Colon (tissue), 2 donors: ENCODE measurements around the gene IL11.
"Not testable (repeated sequence)": the region's sequence is repeated elsewhere in the genome, so short reads cannot be mapped to it uniquely, and the experiment has no call there.

Experiments used
- FAIRE-seq: peaks from 2 replicates; lab custom pipeline; 2012; peaks lifted over from hg19 to GRCh38; lab: Jason Lieb, UNC
- donor health status: control.
- donor health status: control.

The IL11 gene

GRCh38 chr19:55350620-55351315 lies 19.5 kb downstream of the IL11 start:
- no peak for FAIRE-seq

- no peak for FAIRE-seq
Observed at GRCh38 chr19:55348317-55349034, 21.8 kb downstream of the IL11 start.

GRCh38 chr19:55347442-55348009 lies 22.7 kb downstream of the IL11 start:
- no peak for FAIRE-seq

DNA sequence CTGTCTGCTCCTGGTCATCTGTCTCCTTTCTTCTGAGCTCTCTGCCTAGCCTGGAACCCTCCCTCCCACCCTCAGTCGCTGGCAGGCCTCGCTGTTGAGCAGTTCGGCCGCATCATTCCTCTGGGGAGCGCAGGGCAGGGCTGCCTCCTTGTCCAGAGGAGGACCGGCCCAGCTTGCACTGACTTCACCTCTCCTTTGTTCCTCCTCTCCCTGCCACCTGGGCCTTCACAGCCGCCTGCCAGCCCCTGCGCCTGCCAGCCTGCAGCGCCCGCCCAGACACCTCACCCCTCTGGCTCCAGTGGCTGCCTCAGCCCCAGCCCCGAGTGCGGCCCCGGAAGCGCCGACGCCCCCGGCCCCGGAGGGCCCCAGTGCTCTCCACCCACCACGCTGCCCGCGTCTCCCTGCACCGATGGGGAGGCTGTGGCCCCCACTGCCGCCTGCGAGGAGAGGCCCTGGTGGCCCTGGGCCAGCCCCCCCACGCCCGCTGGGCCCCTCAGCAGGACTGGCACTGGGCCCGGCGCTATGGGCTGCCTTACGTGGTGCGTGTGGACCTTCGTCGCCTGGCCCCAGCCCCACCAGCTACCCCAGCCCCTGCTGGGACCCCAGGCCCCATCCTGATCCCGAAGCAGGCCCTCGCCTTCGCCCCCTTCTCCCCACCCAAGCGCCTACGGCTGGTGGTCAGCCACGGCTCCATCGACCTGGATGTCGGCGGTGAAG lies 23.4 kb downstream of the IL11 start:
- FAIRE-seq = no peak

- FAIRE-seq = no peak
Observed at GRCh38 chr19:55345818-55346724, 24.2 kb downstream of the IL11 start.

- FAIRE-seq = no peak
Observed at GRCh38 chr19:55345101-55345817, 25.0 kb downstream of the IL11 start.

DNA sequence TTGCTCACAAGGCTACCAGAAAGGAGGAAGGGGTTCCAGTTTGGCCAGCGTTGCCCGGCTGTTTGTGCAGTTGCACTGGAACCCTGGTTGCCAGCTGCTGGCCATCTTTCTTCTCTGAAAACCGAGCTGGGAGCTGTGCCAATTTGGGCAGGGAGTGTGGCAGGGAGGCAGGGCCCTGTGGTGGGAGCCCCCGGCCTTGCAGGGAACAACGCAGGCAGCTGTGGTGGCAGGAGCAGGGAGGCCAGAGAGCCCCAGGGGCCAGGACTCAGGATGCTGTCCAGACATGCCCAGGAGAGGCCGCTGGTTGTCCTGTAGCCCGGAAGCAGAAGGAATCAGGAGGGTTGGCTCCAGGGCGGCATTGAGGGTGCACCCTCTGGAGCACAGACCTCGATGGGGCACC lies 25.8 kb downstream of the IL11 start:
- FAIRE-seq = no peak

DNA sequence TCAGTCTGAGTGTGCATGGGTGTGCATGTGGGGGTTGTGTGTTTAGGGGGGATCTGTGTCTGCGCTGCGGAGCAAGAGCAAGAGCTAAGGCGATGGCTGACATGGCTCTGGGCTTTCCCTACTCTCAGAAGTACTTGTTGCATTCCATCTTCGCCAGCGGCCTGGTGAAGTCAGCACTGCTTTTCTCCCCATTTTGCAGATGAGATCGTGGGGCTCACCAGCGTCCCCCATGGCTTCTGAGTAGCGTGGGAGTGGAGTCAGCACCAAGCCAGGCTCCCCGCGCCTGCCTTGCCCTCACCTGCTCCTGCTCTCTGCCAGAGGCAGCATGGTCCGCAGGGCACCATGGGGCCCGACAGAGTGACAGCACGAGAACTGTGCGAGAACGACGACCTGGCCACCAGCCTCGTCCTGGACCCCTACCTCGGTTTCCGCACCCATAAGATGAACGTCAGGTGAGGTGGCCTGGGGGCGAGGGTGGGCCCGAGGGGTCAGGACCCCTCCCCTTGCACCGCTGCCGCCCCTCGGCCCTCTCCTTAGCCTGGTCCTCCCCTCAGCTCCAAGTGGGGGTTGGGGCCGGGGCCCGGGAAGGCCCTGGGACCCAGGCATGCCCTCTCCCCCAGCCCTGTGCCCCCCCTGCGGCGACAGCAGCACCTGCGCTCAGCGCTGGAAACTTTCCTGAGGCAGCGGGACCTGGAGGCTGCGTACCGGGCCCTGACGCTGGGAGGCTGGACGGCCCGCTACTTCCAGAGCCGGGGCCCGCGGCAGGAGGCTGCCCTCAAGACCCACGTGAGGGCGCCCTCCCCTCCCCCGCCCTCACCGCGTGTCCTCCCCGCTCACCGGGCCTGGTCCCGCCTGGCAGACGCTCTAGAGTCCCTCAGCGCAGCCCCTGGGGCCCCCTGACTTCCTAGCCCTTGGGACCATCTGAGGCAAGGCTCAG lies 28.4 kb downstream of the IL11 start:
- FAIRE-seq = no peak

DNA sequence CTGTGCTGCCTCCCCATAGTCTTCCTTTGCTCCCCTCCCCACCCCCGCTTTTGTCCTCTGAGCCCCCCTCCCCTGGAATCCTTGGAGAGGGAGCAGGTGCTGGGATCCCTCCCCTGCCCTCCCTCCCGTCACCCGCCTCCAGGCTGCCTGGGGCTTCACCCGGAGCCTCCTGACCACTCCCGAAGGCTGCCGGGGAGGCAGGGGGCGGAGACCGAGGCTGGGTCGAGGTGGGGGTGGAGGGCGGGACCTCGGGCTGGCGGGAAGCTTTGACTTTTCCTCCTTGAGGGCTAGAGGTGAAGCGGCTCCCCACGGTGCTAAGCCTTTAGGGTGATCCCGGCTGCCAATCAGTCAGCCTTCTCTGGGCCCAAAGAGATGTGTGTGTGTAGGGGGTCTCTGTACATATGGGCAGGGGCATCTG lies 29.1 kb downstream of the IL11 start:
- FAIRE-seq = no peak

GRCh38 chr19:55340784-55341147 lies 29.5 kb downstream of the IL11 start:
- FAIRE-seq = no peak

GRCh38 chr19:55339889-55340783 lies 30.1 kb downstream of the IL11 start:
- no peak for FAIRE-seq

DNA sequence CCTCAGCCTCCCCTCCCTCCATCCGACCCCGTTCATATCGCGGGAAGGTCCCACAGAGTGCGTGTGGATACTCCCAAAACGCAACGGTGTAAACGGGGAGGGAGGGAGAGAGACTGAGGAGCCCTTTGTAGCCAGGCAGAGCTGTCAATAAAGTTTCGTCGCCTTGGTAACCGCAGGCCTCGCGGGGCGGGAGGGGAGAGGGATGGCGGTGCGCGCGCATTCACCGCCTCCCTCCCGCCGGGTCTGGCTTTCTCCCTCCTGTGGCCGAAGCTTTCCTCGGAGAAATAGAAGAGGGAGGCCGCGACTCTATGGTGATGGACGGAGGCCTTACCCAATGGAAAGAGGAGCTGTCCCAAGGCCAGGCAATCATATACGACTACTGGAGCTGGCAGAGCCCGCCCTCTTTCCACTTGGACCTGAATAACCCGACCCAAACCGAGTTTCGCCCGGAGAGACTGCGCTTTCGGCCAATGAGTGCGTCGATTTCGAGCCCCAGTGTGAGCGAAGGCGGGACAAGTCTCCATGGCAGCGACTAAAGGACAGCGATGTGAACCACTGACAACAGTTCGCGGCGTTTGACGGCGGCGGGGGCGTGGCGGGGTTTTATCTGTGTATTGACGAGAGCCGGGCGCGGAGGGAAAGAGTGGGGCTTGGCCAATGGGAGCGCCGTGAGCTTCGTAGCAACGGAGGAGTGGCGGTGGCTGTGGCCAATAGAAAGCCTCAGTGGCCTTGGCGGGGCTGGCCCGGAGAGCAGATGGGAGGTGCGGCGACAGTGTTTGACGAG lies 31.0 kb downstream of the IL11 start, which contains the start of gene KMT5C:
Gene KMT5C (plus strand): TSS at position 772 of the 784 bp plus-strand sequence. CDS start 2,061 bp downstream, outside the sequence.
- FAIRE-seq = peak; percentile 98

GRCh38 chr19:55336101-55336500 lies 34.2 kb downstream of the IL11 start:
- no peak for FAIRE-seq

- FAIRE-seq = no peak
Observed at GRCh38 chr19:55333870-55334269, 36.4 kb downstream of the IL11 start.

DNA sequence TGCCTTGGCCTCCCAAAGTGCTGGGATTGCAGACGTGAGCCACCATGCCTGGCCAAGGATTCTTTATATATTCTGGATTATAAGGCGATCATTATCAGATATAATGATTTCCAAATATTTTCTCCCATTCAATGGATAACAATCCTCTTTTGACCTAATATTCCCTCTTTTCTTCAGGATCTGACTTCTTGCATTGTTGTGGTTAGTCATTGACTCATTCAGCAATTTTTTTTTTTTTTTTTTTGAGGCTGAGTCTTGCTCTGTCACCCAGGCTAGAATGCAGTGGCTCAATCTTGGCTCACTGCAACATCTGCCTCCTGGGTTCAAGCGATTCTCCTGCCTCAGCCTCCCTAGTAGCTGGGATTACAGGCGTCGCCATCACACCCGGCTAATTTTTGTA lies 40.5 kb downstream of the IL11 start:
- not testable (repeated sequence) for FAIRE-seq

GRCh38 chr19:55328774-55329318 lies 41.4 kb downstream of the IL11 start:
- not testable (repeated sequence) for FAIRE-seq

GRCh38 chr19:55325172-55325571 lies 45.1 kb downstream of the IL11 start, which contains the start of gene TMEM150B:
Gene TMEM150B (minus strand): TSS chr19:55325341. CDS start chr19:55321036, 4,305 bp downstream.
- FAIRE-seq = no peak
